ENCODE measurements around the gene WNT7B.

GRCh38 chr22:45962756-45963324, 14.1 kb downstream of the WNT7B start:
- no peak for TF ChIP-seq TEAD1 (CRISPR knock-in tag; IDR thresholded peaks at IDR 0.05)
- TF ChIP-seq CTCF (IDR thresholded peaks at IDR 0.05) = no peak
- no peak for TF ChIP-seq FOXJ3 (CRISPR knock-in tag; IDR thresholded peaks at IDR 0.05; ENCODE audit: borderline replicate concordance)
- no peak for TF ChIP-seq CREB1 (CRISPR knock-in tag; IDR thresholded peaks at IDR 0.05)
- TF ChIP-seq ZNF396 (CRISPR knock-in tag; IDR thresholded peaks at IDR 0.05; ENCODE audit: borderline replicate concordance) = no peak
- no peak for TF ChIP-seq ZNF512 (CRISPR knock-in tag; IDR thresholded peaks at IDR 0.05; ENCODE audit: borderline replicate concordance)
